Neuron (in vitro differentiated cells): Measurements from ENCODE around the gene SLC6A9.

Experiments
- H2AFZ ChIP-seq: one replicate; pipeline ENCODE4 v1.6.1; 2013; ENCODE audit warnings: low read depth, mild to moderate bottlenecking, inconsistent platforms, low read length, moderate library complexity
- H3K27me3 ChIP-seq: one replicate; pipeline ENCODE4 v1.6.1; 2013; ENCODE audit warnings: low read length; ENCODE audit not compliant: insufficient read depth
- H3K36me3 ChIP-seq: one replicate; pipeline ENCODE4 v1.6.1; 2013; ENCODE audit warnings: low read length; ENCODE audit not compliant: insufficient read depth
- H3K4me1 ChIP-seq: one replicate; pipeline ENCODE4 v1.6.1; 2013; ENCODE audit warnings: low read length; ENCODE audit not compliant: insufficient read depth
- H3K4me3 ChIP-seq: 2 replicates; pipeline ENCODE4 v1.5.1; 2013; ENCODE audit warnings: mild to moderate bottlenecking, low read length, moderate library complexity
- H3K9me3 ChIP-seq: one replicate; pipeline ENCODE4 v1.6.1; 2013; ENCODE audit warnings: low read length

Gene SLC6A9

GRCh38 chr1:44031252-44032169 is at the start of gene SLC6A9:
TSS of gene SLC6A9 (minus strand) at chr1:44031462. CDS start at chr1:44024277, 7,185 bp downstream.
- H3K4me3 ChIP-seq, result peak within 1 kb of the TSS; percentile 71
- peaks cover 2% of the 10 kb centered on the region for H3K27me3 ChIP-seq
- H3K4me1 ChIP-seq, result peaks cover 27% of the 10 kb centered on the region
- H2AFZ ChIP-seq, result peak within 1 kb of the TSS; percentile 55
- no peaks in the 10 kb centered on the region for H3K9me3 ChIP-seq
- no peaks in the 10 kb centered on the region for H3K36me3 ChIP-seq

GRCh38 chr1:44079566-44079965 is 48.3 kb upstream of the SLC6A9 start:
- no peaks in the 10 kb centered on the region for H3K4me1 ChIP-seq
- H3K4me3 ChIP-seq, result no peak overlapping the region
- no peak overlapping the region for H2AFZ ChIP-seq
- peaks cover 4% of the 10 kb centered on the region for H3K27me3 ChIP-seq
- H3K9me3 ChIP-seq, result no peaks in the 10 kb centered on the region
- no peaks in the 10 kb centered on the region for H3K36me3 ChIP-seq

GRCh38 chr1:44078104-44078503 is 46.8 kb upstream of the SLC6A9 start:
- Histone ChIP-seq H2AFZ (no peak overlapping the region), H3K36me3 (no peaks in the 10 kb centered on the region), H3K4me3 (no peak overlapping the region), H3K27me3 (peaks cover 7% of the 10 kb centered on the region), H3K4me1 (no peaks in the 10 kb centered on the region), H3K9me3 (no peaks in the 10 kb centered on the region)

DNA sequence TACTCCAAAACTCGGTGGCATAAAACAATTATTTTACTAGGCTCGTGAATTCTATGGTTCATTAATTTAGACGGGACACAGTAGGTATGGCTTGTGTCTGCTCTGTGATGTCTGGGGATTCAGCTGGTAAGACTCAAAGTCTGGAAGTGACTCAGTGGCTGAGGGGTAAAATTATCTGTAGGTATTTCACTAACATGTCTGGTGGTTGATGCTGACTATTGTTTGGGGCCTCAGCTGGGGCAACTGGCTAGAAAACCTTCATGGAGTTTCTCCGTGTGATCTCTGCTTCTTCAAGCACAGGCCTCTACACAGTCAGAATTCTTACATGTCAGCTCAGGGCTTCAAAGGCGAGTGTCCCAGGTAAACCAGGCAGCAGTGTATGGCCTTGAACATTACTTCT is 46.2 kb upstream of the SLC6A9 start:
- Histone ChIP-seq H3K36me3 (no peaks in the 10 kb centered on the region), H2AFZ (no peak overlapping the region), H3K27me3 (peaks cover 4% of the 10 kb centered on the region), H3K4me3 (no peak overlapping the region), H3K4me1 (no peaks in the 10 kb centered on the region), H3K9me3 (no peaks in the 10 kb centered on the region)

GRCh38 chr1:44076066-44076465 is 44.8 kb upstream of the SLC6A9 start:
- no peaks in the 10 kb centered on the region for H3K9me3 ChIP-seq
- H3K36me3 ChIP-seq, result no peaks in the 10 kb centered on the region
- no peak overlapping the region for H2AFZ ChIP-seq
- no peaks in the 10 kb centered on the region for H3K4me1 ChIP-seq
- no peak overlapping the region for H3K4me3 ChIP-seq
- peaks cover 4% of the 10 kb centered on the region for H3K27me3 ChIP-seq

GRCh38 chr1:44074415-44074814 is 43.2 kb upstream of the SLC6A9 start:
- H3K4me1 ChIP-seq, result no peaks in the 10 kb centered on the region
- no peaks in the 10 kb centered on the region for H3K36me3 ChIP-seq
- H3K4me3 ChIP-seq, result no peak overlapping the region
- no peaks in the 10 kb centered on the region for H3K9me3 ChIP-seq
- no peak overlapping the region for H2AFZ ChIP-seq
- H3K27me3 ChIP-seq, result peaks cover 4% of the 10 kb centered on the region

DNA sequence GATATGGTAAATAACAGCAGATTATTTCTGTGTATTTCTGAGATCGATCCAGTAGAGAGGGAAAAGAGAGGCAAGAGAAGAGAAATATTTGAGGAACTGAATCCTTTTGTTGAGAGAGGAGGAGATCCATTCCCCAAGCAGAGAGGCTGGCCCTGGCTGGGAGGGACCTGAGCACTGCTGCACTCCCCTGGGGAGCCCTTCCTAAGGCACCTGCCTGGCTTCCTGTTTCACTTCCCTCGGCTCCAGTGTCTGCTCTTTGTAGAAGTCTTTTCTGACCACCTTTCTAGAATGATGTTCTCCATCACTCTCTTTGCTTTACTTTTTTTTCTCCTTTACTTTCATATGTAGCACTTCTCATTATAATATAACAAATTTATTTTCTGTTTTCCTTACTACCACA is 42.3 kb upstream of the SLC6A9 start:
- no peaks in the 10 kb centered on the region for H3K36me3 ChIP-seq
- peaks cover 4% of the 10 kb centered on the region for H3K27me3 ChIP-seq
- no peak overlapping the region for H2AFZ ChIP-seq
- H3K4me3 ChIP-seq, result no peak overlapping the region
- peaks cover 2% of the 10 kb centered on the region for H3K4me1 ChIP-seq
- no peaks in the 10 kb centered on the region for H3K9me3 ChIP-seq

DNA sequence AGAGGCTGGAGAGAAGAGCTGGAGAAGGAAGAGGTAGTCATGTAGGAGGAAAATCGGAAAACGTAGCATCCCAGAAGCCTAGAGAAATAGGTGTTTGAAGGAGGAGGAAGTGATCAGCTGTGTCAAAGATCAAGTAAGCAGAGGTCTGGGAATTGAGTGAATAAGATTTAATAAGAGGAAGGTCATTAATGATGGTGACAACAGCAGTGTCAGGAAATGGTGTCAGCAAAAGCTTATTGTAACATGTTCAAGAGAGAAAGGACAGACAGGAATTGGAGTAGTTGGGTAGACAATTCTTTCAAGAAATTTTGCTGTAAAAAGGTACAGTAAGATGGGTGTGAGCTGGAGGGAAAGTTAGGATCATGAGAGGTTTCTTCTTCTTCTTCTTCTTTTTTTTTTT is 41.6 kb upstream of the SLC6A9 start:
- Histone ChIP-seq H3K9me3 (no peaks in the 10 kb centered on the region), H3K4me1 (peaks cover 8% of the 10 kb centered on the region), H3K4me3 (no peak overlapping the region), H2AFZ (no peak overlapping the region), H3K36me3 (no peaks in the 10 kb centered on the region), H3K27me3 (peaks cover 4% of the 10 kb centered on the region)

DNA sequence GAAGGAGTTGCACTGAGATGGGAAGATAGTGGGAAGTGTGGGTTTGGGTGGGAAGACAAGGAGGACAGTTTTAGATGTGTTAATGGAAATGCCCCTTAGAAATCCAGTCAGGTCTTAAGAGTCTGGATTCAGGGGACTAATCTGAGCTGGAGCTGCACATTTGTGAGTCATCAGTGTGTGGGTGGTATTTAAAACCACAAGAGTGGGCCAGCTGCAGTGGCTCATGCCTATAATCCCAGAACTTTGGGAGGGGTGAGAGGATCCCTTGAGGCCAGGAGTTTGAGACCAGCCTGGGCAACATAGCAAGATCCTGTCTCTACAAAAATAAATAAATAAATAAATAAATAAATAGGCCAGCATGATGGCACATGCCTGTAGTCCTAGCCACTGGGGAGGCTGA is 40.9 kb upstream of the SLC6A9 start:
- Histone ChIP-seq H2AFZ (no peak overlapping the region), H3K27me3 (peaks cover 4% of the 10 kb centered on the region), H3K9me3 (no peaks in the 10 kb centered on the region), H3K36me3 (no peaks in the 10 kb centered on the region), H3K4me1 (peaks cover 10% of the 10 kb centered on the region), H3K4me3 (no peak overlapping the region)

DNA sequence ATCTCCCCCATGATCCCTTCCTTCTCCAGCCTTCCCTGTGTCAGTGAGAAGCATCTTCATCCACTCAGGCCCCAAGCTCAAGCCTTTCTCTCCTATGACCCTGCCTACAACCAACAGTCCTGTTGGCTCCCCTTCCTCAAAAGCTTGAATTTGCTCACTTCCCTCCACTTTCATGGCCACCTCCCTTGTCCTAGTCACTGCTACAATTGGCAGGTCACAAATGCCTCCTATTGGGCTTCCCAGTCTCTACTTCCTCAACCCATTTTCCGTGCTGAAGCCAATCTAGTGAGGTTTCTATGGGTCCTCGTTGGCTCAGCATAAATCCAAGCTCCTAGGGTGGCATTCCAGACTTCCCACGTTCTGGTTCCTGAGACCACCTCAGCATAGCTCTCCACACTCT is 40.2 kb upstream of the SLC6A9 start:
- Histone ChIP-seq H3K36me3 (no peaks in the 10 kb centered on the region), H3K4me1 (peaks cover 10% of the 10 kb centered on the region), H3K4me3 (no peak overlapping the region), H2AFZ (no peak overlapping the region), H3K27me3 (peaks cover 4% of the 10 kb centered on the region), H3K9me3 (no peaks in the 10 kb centered on the region)

DNA sequence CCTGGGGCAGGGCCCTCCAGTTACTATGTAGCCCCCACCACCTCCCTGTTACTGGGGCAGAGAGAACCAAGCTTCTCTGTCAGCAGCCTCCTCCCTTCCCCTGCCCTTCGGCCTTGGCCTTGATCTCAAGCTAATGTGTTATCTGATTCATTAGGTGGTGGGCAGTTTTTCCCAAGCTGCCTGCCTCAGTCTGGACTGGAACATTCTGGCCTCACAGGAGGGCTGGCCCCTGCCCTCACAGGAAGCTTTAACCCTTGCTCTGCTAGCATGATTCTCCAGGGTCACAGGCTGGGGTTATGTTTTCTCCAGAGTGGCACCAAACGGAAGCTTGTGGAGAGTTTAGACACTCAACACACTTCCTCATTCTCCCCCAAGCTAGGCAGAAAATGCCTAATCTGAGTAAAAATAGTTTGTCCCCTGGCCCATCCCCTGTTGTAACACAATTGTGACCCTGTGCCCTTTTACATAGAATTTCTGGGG is 37.2 kb upstream of the SLC6A9 start:
- no peak overlapping the region for H3K4me3 ChIP-seq
- H2AFZ ChIP-seq, result no peak overlapping the region
- no peaks in the 10 kb centered on the region for H3K27me3 ChIP-seq
- no peaks in the 10 kb centered on the region for H3K9me3 ChIP-seq
- H3K4me1 ChIP-seq, result peaks cover 10% of the 10 kb centered on the region
- no peaks in the 10 kb centered on the region for H3K36me3 ChIP-seq

DNA sequence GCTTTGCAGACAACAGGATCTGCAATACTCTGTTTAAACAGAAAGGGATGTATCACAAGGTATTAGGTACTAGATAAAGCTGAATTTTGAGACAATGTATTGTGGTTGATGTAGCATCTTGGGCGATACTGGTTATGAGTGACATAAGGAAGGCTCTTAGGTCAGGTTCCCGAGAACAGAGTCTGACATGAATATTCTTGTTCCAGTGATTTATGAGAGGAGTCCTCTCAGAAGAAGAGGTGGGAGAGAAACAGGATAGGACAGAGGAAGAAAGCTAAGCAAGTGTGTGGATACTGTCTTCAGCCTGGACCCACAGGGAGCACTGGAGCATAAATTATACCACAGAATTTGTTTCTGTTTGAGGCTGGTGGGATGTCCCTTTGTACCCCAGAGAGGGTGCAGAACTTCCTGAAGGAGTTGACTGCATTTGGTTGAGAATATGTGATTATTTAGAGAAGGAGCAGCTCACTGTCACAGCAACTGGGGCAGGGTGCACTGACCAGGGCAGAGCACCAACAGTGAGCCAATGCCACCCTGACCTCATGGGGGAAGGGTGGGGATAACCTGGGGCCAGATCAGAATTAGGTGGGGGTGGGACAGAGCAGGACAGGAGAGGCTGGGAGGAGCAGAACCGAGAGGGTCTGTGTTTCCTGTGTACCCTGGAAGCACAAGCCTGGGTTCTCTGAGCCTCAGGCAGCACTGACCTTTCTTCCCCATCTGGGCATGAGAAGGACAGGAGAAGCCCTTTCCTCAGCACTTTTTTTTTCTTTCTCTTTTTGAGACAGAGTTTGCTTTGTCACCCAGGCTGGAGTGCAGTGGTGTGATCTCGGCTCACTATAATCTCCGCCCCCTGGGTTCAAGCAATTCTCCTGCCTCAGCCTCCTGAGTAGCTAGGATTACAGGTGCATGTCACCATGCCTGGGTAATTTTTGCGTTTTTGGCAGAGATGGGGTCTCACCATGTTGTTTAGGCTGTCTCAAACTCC is 36.3 kb upstream of the SLC6A9 start:
- H3K9me3 ChIP-seq, result no peaks in the 10 kb centered on the region
- H2AFZ ChIP-seq, result no peak overlapping the region
- H3K36me3 ChIP-seq, result no peaks in the 10 kb centered on the region
- peaks cover 10% of the 10 kb centered on the region for H3K4me1 ChIP-seq
- H3K27me3 ChIP-seq, result no peaks in the 10 kb centered on the region
- H3K4me3 ChIP-seq, result no peak overlapping the region

DNA sequence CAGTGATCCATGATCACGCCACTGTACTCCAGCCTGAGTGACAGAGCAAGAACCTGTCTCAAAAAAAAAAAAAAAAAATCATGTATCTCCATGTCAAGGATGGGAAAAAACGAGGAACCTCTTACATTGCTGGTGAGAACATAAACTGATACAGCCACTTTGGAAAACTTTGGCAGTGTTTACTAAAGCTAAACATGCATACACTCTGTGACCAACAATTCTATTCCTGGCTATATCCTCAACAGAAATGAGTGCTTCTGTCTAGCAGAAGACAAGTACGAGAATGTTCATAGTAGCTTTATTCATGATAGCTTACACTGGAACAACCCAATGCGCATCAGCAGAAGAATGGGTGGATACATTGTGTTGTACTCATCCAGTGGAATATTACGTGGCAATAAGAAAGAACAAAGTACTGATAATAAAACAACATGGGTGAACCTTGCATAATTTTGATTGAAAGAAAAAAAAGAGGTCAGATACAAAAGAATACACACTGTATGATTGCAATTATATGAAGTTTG is 31.5 kb upstream of the SLC6A9 start:
- H3K4me3 ChIP-seq, result no peak overlapping the region
- H3K4me1 ChIP-seq, result peaks cover under 1% of the 10 kb centered on the region
- peaks cover 6% of the 10 kb centered on the region for H3K27me3 ChIP-seq
- no peaks in the 10 kb centered on the region for H3K36me3 ChIP-seq
- H3K9me3 ChIP-seq, result no peaks in the 10 kb centered on the region
- no peak overlapping the region for H2AFZ ChIP-seq
